ENCODE results near the gene OR3A2.
"Not testable (repeated sequence)": the region's sequence is repeated elsewhere in the genome, so short reads cannot be mapped to it uniquely, and the experiment has no call there.

The OR3A2 gene

DNA sequence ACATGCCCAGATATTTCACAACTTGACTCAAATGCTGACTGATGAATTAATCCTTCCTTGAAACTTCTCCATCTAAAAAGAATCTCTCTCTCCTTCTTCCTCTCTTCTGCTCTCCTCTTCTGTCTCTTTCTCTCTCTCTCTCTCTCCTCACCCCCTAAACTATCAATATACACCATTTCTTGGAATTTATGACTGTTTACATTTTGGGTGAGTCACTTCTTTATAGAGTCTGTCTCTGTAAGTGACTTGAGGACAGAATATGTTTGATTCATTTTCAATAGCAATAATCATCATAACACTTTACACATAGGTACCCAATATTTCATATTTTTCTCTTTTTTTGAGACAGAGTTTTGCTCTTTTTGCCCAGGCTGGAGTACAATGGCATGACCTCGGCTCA lies 103.2 kb downstream of the OR3A2 start:
- no peak for DNase-seq

DNA sequence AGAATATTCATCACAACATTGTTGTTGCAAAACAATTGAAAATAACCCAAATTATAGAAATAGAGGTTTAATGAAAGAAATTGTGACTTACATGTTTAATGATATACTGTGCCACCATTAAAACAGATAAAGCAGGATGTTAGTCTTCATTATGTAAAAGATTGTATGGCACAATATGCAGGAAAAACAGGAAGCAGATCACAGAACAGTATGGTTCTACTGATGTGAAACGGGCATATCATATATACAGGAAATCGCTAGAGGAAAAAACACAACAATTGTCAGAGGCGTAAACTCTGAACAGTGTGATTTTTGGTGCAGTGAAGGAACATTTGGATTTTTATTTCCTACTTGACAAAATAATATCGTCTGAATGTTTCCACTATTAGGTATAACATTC lies 110.0 kb downstream of the OR3A2 start:
- DNase-seq, result no peak

DNA sequence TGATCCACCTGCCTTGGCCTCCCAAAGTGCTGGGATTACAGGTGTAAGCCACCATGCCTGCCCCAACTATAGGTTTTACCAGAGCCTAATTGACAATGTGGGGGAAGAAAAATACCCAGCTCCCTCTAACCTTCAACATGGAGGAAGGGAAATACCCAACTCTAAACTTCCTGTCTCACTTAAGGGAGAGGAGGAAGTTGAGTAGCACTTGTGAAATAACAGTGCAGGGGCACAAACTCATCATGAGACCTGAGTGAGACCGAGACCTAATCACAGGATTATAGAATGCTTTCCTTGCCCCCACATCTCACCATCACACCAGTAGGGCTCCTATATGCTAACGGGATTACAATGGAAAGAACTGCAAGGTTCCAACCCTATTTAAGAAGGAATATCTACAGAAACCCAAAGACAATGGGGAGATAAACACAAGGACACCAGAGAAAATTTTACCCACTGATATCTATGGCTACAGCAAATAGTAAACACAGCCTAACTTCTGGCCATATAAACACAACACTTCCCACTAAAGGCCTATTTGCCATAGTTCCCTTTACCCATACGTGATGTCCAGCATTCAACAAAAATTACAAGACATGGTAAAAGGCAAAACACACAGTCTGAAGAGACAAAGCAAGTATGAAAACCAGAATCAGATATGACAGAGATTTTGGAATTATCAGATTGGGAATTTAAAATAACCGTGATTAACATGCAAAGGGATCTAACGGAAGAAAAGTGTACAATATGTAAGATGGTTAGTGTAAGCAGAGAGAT lies 114.8 kb downstream of the OR3A2 start:
- no peak for DNase-seq

DNA sequence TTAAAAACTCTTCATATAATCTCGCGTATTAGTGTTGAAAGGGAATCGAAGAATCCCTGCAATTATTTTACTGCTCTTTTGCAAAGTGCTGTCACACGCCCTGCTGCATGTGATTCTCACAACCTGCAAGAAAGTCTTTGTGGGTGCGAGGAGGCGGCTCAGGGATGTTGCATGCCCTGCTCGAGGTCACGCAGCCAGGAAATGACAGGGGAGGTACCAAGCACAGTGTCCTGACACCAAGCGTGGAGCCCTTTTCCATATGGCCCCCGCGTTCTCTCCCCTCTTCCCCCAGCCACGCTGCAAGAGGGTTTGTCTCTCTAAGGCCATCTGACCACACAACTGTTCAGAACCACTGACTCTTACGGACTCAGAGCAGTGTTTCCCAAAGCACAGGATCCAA lies 125.5 kb downstream of the OR3A2 start:
- no peak for DNase-seq

DNA sequence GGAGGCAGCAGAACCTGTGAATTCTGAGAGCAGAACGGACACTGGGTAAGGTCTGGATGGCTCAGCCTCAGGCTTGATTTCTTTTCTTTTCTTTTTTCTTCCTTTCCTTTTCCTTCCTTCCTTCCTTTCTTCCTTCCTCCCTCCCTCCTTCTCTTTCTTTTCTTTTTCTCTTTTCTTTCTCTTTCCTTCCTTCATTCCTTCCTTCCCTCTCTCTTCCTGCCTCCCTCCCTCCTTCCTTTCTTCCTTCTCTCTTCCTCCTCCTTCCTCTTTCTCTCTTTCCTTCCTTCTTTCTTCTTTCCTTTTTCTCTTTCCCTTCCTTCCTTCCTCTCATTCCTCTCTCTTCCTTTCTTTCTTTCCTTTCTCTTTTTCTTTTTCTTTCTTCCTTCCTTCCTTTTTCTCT lies 125.9 kb downstream of the OR3A2 start:
- no peak for DNase-seq

DNA sequence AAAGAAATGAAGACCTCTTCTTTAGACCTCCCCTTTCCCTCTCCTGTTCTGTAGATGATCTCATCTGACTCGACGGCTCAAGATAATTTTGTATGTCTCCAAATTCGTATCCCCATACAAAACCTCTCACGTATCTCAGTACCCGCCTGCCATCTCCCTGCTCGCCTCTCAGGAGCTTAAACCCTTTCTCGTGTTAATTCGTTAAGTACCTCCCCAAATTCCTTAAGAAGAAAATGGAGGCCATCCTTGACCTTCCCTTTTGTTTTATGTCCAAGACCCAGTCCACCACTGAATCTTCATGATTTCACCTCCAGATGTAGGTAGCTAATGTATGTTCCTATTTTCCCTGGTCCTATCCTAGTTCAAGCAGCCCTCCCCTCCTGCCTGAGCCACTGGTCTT lies 129.5 kb downstream of the OR3A2 start:
- DNase-seq, result no peak

DNA sequence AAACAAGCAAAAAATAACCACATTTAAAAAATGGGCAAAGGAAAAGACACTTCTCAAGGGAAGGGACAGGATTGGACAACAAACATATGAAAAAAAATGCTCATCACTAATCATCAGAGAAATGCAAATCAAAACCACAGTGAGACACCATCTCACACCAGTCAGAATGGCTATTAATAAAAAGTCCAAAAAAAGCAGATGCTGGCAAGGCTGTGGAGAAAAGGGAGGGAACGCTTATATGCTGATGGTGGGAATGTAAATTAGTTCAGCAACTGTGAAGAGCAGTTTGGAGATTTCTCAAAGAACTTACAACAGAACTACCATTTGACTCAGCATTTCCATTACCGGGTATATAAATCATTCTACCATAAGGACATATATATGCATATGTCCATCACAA lies 137.1 kb downstream of the OR3A2 start:
- not testable (repeated sequence) for DNase-seq

DNA sequence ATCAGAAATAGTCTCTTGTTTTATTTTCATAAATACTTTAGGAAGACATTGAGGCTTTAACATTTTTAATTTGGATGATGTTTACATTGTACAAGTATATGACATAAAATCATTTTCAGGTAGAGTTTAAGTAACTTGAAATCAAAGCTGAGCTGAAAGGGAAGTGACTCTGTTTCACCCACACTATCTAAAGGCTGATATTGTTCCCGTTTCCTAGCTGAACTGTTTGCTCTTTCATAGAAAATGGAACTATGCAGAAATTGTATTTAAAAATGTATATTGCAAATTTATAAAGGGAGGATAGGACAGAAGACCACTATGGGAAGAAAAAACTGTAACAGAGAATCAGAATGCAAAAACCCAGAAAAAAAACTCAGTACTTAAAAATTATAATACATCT lies 141.3 kb downstream of the OR3A2 start:
- not testable (repeated sequence) for DNase-seq

DNA sequence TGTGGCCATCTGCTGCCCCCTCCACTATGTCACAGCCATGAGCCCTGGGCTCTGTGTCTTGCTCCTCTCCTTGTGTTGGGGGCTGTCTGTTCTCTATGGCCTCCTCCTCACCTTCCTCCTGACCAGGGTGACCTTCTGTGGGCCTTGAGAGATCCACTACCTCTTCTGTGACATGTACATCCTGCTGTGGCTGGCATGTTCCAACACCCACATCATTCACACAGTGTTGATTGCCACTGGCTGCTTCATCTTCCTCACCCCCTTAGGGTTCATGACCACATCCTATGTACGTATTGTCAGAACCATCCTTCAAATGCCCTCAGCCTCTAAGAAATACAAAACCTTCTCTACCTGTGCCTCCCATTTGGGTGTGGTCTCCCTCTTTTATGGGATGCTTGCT lies 145.1 kb downstream of the OR3A2 start:
- not testable (repeated sequence) for DNase-seq

DNA sequence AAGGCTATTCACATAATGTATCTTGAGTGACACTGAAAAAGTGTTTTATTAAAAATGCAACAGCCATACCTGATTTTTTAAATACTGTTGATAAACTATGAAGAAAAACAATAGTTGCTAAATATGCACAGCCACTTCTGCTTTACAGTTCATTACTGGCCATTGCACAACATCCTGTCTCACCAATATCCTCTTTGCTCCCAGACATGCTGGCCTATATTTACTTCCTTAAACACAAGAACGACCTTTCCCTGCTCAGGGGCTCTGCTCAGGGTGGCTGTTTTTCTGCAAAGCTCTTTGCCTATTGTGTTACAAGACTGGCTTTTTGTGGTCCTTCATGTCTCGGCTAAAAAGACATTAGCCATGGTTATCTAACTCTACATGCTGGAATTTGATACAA lies 147.4 kb downstream of the OR3A2 start:
- not testable (repeated sequence) for DNase-seq

DNA sequence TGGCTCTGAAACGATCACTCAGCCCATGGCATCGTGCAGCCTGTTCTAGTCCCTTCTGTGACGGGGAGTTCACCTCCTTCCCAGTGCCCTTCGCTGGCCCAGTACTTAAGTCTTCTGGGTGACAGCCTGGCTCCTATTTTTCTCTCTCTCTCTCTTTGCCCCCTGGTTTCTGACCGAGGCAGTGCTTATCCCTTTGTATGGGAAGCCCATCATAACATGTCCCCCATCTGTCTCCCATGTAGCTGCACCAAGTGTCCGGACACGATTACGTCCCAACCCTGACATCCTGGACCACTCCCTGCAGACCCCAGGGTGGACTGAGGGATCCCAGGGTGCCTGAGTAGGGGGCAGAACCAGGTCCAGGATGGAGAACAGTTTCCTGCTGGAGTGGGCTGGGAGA lies 153.8 kb downstream of the OR3A2 start:
- not testable (repeated sequence) for DNase-seq
